ENCODE measurements around the gene INAFM2. TPM values are rescaled to one million over a fixed set of nuclear protein-coding genes. Genes with fewer than 3 reads are reported as not detected.

The INAFM2 gene
- total RNA-seq, 1 experiment from 2014 or later = 14.3 TPM

GRCh38 chr15:40296561-40297230 lies 26.8 kb upstream of the INAFM2 start:
- peaks cover 6% of the 10 kb centered on the region for H3K36me3 Mint-ChIP-seq (ENCODE audit: insufficient read depth, unreplicated experiment)
- CTCF ChIA-PET = interaction anchor here (0.7 kb wide), 1 partner anchor 14 kb away, joined by 4 read pairs; the partner anchor contains the start of gene ANKRD63
- H3K4me3 Mint-ChIP-seq (ENCODE audit: low read depth, unreplicated experiment) = no peak overlapping the region
- no peaks in the 10 kb centered on the region for H3K4me1 Mint-ChIP-seq (ENCODE audit: low read depth, unreplicated experiment)
- no peak overlapping the region for H3K27ac Mint-ChIP-seq (ENCODE audit: unreplicated experiment)
- no peak for DNase-seq
- H3K9me3 Mint-ChIP-seq (ENCODE audit: low read depth, unreplicated experiment) = no peaks in the 10 kb centered on the region
- no peaks in the 10 kb centered on the region for H3K27me3 Mint-ChIP-seq (ENCODE audit: unreplicated experiment)
- no peak for TF ChIP-seq CTCF (IDR thresholded peaks at IDR 0.05; ENCODE audit: unreplicated experiment)
- no TSS peak for BruUV-seq (replicated peaks)
- intact Hi-C loops (cut with micrococcal nuclease; ENCODE audit: unreplicated experiment) = no loop called here

DNA sequence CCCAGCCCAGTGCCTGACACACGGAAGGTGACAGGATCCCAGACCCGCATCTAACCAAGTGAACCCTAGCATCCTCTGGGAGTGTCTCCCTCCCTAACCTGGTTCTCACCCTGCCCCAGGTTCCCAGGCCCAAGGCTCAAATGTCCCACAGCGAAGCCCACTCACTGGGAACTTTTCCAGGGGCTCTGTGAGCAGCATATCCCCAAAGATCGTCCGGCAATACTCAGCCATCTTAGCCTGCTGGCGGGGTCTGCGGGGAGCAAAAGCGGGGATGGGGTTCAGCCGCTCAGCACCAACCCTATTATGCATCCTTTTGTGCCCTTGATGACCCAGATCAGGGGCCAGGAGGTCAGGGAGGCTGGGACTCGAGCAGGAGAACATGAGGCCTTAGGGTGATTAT lies 26.1 kb upstream of the INAFM2 start:
- H3K9me3 Mint-ChIP-seq (ENCODE audit: low read depth, unreplicated experiment) = no peaks in the 10 kb centered on the region
- BruUV-seq (replicated peaks) = no TSS peak
- CTCF ChIA-PET = no interaction called here
- no peak for DNase-seq
- H3K27ac Mint-ChIP-seq (ENCODE audit: unreplicated experiment) = no peak overlapping the region
- H3K4me1 Mint-ChIP-seq (ENCODE audit: low read depth, unreplicated experiment) = no peaks in the 10 kb centered on the region
- H3K4me3 Mint-ChIP-seq (ENCODE audit: low read depth, unreplicated experiment) = no peak overlapping the region
- H3K36me3 Mint-ChIP-seq (ENCODE audit: insufficient read depth, unreplicated experiment) = peaks cover 6% of the 10 kb centered on the region
- no peak for TF ChIP-seq CTCF (IDR thresholded peaks at IDR 0.05; ENCODE audit: unreplicated experiment)
- intact Hi-C loops (cut with micrococcal nuclease; ENCODE audit: unreplicated experiment) = no loop called here
- no peaks in the 10 kb centered on the region for H3K27me3 Mint-ChIP-seq (ENCODE audit: unreplicated experiment)

DNA sequence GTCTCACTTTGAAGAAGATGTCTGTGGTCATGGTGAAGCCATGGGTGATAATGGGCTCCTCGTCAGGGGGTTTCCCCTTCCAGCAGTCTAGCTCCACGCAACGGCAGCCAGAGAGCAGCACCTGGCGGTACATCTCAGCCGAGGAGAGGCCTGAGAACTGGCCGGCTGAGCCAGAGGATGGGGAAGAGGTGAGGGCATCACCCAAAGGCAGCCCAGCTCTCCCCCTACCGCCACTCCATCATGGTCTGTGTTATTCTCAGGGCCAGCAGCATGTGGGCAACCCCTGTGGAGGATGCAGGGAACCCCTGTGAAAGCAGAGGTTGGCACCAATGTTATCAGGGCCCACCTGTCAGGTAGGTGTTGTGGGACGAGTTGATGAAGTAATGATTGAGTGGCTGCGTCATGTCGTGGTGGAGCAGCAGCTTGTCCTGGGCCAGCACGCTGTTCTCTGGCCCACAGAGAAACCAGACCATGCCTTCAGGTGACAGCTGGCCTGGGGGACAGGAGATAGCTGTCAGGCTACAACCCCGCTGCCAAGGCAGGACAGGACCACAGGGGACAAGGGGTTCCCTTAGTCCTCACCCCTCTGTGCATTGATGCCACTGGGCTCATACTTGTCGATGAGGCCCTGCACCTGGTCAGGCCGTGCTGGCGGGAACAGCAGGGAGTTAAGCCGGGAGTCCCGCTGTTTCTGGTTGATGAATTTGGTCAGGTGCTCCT lies 25.1 kb upstream of the INAFM2 start:
- no peaks in the 10 kb centered on the region for H3K4me1 Mint-ChIP-seq (ENCODE audit: low read depth, unreplicated experiment)
- TF ChIP-seq CTCF (IDR thresholded peaks at IDR 0.05; ENCODE audit: unreplicated experiment) = no peak
- CTCF ChIA-PET = no interaction called here
- no peak overlapping the region for H3K4me3 Mint-ChIP-seq (ENCODE audit: low read depth, unreplicated experiment)
- DNase-seq = no peak
- BruUV-seq (replicated peaks) = no TSS peak
- no peak overlapping the region for H3K27ac Mint-ChIP-seq (ENCODE audit: unreplicated experiment)
- H3K27me3 Mint-ChIP-seq (ENCODE audit: unreplicated experiment) = no peaks in the 10 kb centered on the region
- intact Hi-C loops (cut with micrococcal nuclease; ENCODE audit: unreplicated experiment) = no loop called here
- no peaks in the 10 kb centered on the region for H3K9me3 Mint-ChIP-seq (ENCODE audit: low read depth, unreplicated experiment)
- H3K36me3 Mint-ChIP-seq (ENCODE audit: insufficient read depth, unreplicated experiment) = peaks cover 13% of the 10 kb centered on the region

GRCh38 chr15:40300367-40300766 lies 23.1 kb upstream of the INAFM2 start:
- no peak for DNase-seq
- Mint-ChIP-seq H3K27me3 (ENCODE audit: unreplicated experiment) (no peaks in the 10 kb centered on the region), H3K27ac (ENCODE audit: unreplicated experiment) (no peak overlapping the region), H3K36me3 (ENCODE audit: insufficient read depth, unreplicated experiment) (peaks cover 13% of the 10 kb centered on the region), H3K4me3 (ENCODE audit: low read depth, unreplicated experiment) (no peak overlapping the region), H3K4me1 (ENCODE audit: low read depth, unreplicated experiment) (no peaks in the 10 kb centered on the region), H3K9me3 (ENCODE audit: low read depth, unreplicated experiment) (no peaks in the 10 kb centered on the region)
- CTCF ChIA-PET = no interaction called here
- no TSS peak for BruUV-seq (replicated peaks)
- intact Hi-C loops (cut with micrococcal nuclease; ENCODE audit: unreplicated experiment) = no loop called here
- no peak for TF ChIP-seq CTCF (IDR thresholded peaks at IDR 0.05; ENCODE audit: unreplicated experiment)

Measured in Calu3 (cell line).